CD4-positive, alpha-beta T cell treated with Interleukin-6 at 100 ng/mL for 8 hours (primary cell): ENCODE measurements around the gene ANTXR1.

Experiments used
- DNase-seq: peaks from one replicate; pipeline ENCODE4 v3.0.0-alpha.2; 2020; ENCODE audit warnings: mixed read lengths, low spot score

The ANTXR1 gene

GRCh38 chr2:69013142-69013839 is at the start of gene ANTXR1:
TSS of gene ANTXR1 (plus strand) at chr2:69013179. CDS start at chr2:69013500, 321 bp downstream.
- DNase-seq: no peak

- DNase-seq: no peak
Observed at GRCh38 chr2:68964282-68964681, 48.7 kb upstream of the ANTXR1 start.

GRCh38 chr2:68968221-68968620 is 44.8 kb upstream of the ANTXR1 start:
- DNase-seq: no peak

GRCh38 chr2:68969736-68970490 is 43.1 kb upstream of the ANTXR1 start:
- DNase-seq: no peak

GRCh38 chr2:68970566-68971265 is 42.3 kb upstream of the ANTXR1 start:
- no peak for DNase-seq

GRCh38 chr2:68971591-68972231 is 41.3 kb upstream of the ANTXR1 start:
- DNase-seq: no peak

- no peak for DNase-seq
Observed at GRCh38 chr2:68974251-68974650, 38.7 kb upstream of the ANTXR1 start, which contains the start of gene GKN1. TSS of gene GKN1 (plus strand) at chr2:68974636. CDS start at chr2:68974678, 42 bp downstream.

GRCh38 chr2:68974946-68975665 is 37.9 kb upstream of the ANTXR1 start:
- DNase-seq: no peak

GRCh38 chr2:68975844-68976243 is 37.1 kb upstream of the ANTXR1 start:
- no peak for DNase-seq

GRCh38 chr2:68977453-68977852 is 35.5 kb upstream of the ANTXR1 start:
- DNase-seq: no peak

GRCh38 chr2:68978098-68978497 is 34.9 kb upstream of the ANTXR1 start:
- no peak for DNase-seq

GRCh38 chr2:68980956-68981355 is 32.0 kb upstream of the ANTXR1 start:
- DNase-seq: no peak

GRCh38 chr2:68987021-68987503 is 25.9 kb upstream of the ANTXR1 start:
- no peak for DNase-seq

- DNase-seq: no peak
Observed at GRCh38 chr2:68989035-68989434, 23.9 kb upstream of the ANTXR1 start.

GRCh38 chr2:68992341-68992740 is 20.6 kb upstream of the ANTXR1 start:
- no peak for DNase-seq

GRCh38 chr2:68992933-68993332 is 20.0 kb upstream of the ANTXR1 start:
- DNase-seq: no peak

- no peak for DNase-seq
Observed at GRCh38 chr2:68993660-68994059, 19.3 kb upstream of the ANTXR1 start.

GRCh38 chr2:68994864-68995263 is 18.1 kb upstream of the ANTXR1 start:
- DNase-seq: no peak

GRCh38 chr2:68995916-68996315 is 17.1 kb upstream of the ANTXR1 start:
- DNase-seq: no peak

- no peak for DNase-seq
Observed at GRCh38 chr2:68997401-68997800, 15.6 kb upstream of the ANTXR1 start.

- no peak for DNase-seq
Observed at GRCh38 chr2:69001879-69002278, 11.1 kb upstream of the ANTXR1 start.
